WERI-Rb-1 (cell line): ENCODE results near the gene TXN2.
"Not testable (repeated sequence)": the region's sequence is repeated elsewhere in the genome, so short reads cannot be mapped to it uniquely, and the experiment has no call there.

ENCODE experiments used
- DNase-seq: peaks from one replicate; pipeline ENCODE4 v3.0.0-alpha.2; 2020
- H3K27ac ChIP-seq: fragments of 250-450 bp; sonication (Bioruptor Pico); 2 replicates; pipeline ENCODE4 v1.5.1; 2020; ENCODE audit warnings: mild to moderate bottlenecking, moderate library complexity
- H3K27me3 ChIP-seq: fragments of 250-450 bp; sonication (Bioruptor Pico); 2 replicates; pipeline ENCODE4 v1.5.1; 2021; ENCODE audit warnings: mild to moderate bottlenecking, low read depth, moderate library complexity; ENCODE audit not compliant: insufficient read depth, severe bottlenecking
- H3K36me3 ChIP-seq: fragments of 250-450 bp; sonication (Bioruptor Pico); 2 replicates; pipeline ENCODE4 v1.5.1; 2020; ENCODE audit warnings: mild to moderate bottlenecking, moderate library complexity
- H3K4me3 ChIP-seq: 2 replicates; pipeline ENCODE4 v1.5.1; 2011; ENCODE audit warnings: low read depth, mild to moderate bottlenecking, control low read depth, low read length
- H3K9me3 ChIP-seq: fragments of 250-450 bp; sonication (Bioruptor Pico); 2 replicates; pipeline ENCODE4 v1.5.1; 2021; ENCODE audit warnings: mild to moderate bottlenecking, moderate library complexity; ENCODE audit not compliant: severe bottlenecking
- CTCF ChIP-seq: IDR thresholded peaks from 2 replicates; pipeline ENCODE4 v1.5.1; 2011; ENCODE audit warnings: low read depth, mild to moderate bottlenecking, control low read depth, inconsistent platforms, low read length

The TXN2 gene

GRCh38 chr22:36455571-36456463 lies 25.6 kb downstream of the TXN2 start:
- no peak overlapping the region for H3K4me3 ChIP-seq

GRCh38 chr22:36454916-36455570 lies 26.4 kb downstream of the TXN2 start:
- Histone ChIP-seq H3K27me3 (no peaks in the 10 kb centered on the region), H3K9me3 (no peaks in the 10 kb centered on the region), H3K4me3 (no peak overlapping the region), H3K36me3 (no peaks in the 10 kb centered on the region), H3K27ac (no peak overlapping the region)
- no peak for DNase-seq
- TF ChIP-seq CTCF, result no peak

More at GRCh38 chr22:36455571-36456463, 25.6 kb downstream of the TXN2 start:
- H3K27me3 ChIP-seq, result no peaks in the 10 kb centered on the region
- H3K9me3 ChIP-seq, result no peaks in the 10 kb centered on the region
- no peak for DNase-seq
- no peak for TF ChIP-seq CTCF
- no peak overlapping the region for H3K27ac ChIP-seq
- no peaks in the 10 kb centered on the region for H3K36me3 ChIP-seq

GRCh38 chr22:36453855-36454378 lies 27.5 kb downstream of the TXN2 start:
- Histone ChIP-seq H3K4me3 (no peak overlapping the region), H3K27ac (no peak overlapping the region), H3K9me3 (no peaks in the 10 kb centered on the region), H3K27me3 (no peaks in the 10 kb centered on the region), H3K36me3 (no peaks in the 10 kb centered on the region)
- no peak for TF ChIP-seq CTCF
- DNase-seq, result no peak

- not testable (repeated sequence) for H3K4me3 ChIP-seq, H3K27ac ChIP-seq, H3K9me3 ChIP-seq, H3K36me3 ChIP-seq, H3K27me3 ChIP-seq, DNase-seq
Observed at GRCh38 chr22:36452978-36453607, 28.3 kb downstream of the TXN2 start.

GRCh38 chr22:36452250-36452977 lies 29.0 kb downstream of the TXN2 start:
- no peaks in the 10 kb centered on the region for H3K9me3 ChIP-seq
- no peak for DNase-seq
- no peak overlapping the region for H3K4me3 ChIP-seq
- no peaks in the 10 kb centered on the region for H3K36me3 ChIP-seq
- no peak overlapping the region for H3K27ac ChIP-seq
- no peaks in the 10 kb centered on the region for H3K27me3 ChIP-seq
- TF ChIP-seq CTCF, result no peak

GRCh38 chr22:36450923-36451322 lies 30.5 kb downstream of the TXN2 start:
- H3K9me3 ChIP-seq, H3K27me3 ChIP-seq, H3K27ac ChIP-seq, H3K36me3 ChIP-seq, DNase-seq, H3K4me3 ChIP-seq: not testable (repeated sequence)
